Prostate gland (tissue), 2 donors: Measurements from ENCODE around the gene MAPKBP1.

Experiments used
- POLR2A ChIP-seq: fragments of 450-650 bp; IDR thresholded peaks from one replicate; pipeline ENCODE4 v1.6.1; 2016; ENCODE audit warnings: antibody characterized with exemption, mild to moderate bottlenecking
- TF ChIP-seq, protein P1 (sequence below), 4 experiments: fragments of 200-600 bp in 2 of 4; fragments of 450-650 bp in 2 of 4; sonication (generic) in 2 of 4; IDR thresholded peaks; 1 replicate in 3 of 4; 2 replicates in 1 of 4; pipeline ENCODE4 v1.5.1; 2016 to 2019; ENCODE audit warnings: antibody characterized with exemption in 4 of 4, mild to moderate bottlenecking in 2 of 4, moderate library complexity in 2 of 4

DNA sequence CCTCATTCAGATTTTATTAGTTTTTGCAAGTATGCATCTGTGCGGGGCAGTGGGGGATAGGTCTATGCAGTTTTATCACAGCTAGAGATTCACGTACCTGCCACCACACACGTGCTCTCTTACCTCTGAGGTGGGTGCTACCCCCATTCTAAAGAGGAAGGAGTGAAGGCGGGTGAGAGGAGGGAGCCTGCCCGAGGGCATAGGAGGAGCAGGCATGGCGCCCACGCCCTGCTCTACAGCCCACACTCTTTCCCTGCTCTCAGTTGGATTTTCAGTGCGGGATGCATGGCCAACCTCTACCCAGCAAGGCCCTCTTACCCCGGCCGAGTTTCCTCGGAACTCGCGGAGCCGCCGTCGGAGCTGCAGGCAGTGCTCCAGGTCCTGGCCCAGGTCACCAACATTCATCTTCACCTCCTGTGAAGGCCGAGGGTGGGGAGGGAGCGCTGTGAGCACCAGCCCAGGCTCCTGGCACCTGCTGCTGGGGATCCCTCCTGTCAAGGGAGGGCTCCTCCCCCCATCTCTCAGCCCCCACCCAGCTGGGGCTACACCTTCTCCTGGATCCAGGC lies 91.3 kb downstream of the MAPKBP1 start:
- TF ChIP-seq POLR2A, result no peak
- TF ChIP-seq, protein P1, sequence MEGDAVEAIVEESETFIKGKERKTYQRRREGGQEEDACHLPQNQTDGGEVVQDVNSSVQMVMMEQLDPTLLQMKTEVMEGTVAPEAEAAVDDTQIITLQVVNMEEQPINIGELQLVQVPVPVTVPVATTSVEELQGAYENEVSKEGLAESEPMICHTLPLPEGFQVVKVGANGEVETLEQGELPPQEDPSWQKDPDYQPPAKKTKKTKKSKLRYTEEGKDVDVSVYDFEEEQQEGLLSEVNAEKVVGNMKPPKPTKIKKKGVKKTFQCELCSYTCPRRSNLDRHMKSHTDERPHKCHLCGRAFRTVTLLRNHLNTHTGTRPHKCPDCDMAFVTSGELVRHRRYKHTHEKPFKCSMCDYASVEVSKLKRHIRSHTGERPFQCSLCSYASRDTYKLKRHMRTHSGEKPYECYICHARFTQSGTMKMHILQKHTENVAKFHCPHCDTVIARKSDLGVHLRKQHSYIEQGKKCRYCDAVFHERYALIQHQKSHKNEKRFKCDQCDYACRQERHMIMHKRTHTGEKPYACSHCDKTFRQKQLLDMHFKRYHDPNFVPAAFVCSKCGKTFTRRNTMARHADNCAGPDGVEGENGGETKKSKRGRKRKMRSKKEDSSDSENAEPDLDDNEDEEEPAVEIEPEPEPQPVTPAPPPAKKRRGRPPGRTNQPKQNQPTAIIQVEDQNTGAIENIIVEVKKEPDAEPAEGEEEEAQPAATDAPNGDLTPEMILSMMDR (IDR thresholded peaks at IDR 0.05), result no peak
